Placental pericyte (primary cell): Measurements from ENCODE around the gene TCP11L2. TPM values are rescaled to one million over a fixed set of nuclear protein-coding genes. Genes with fewer than 3 reads are reported as not detected.

ENCODE experiments used
- small RNA-seq: library from RNA; depleted of rRNA; stranded (forward); fragments of <200 nt; gene quantifications from one replicate; pipeline ENCODE3, GENCODE V24; 2012; ENCODE audit warnings: low replicate concordance
- total RNA-seq: library from RNA; depleted of rRNA; stranded (reverse); fragments of >200 nt; gene quantifications from 2 replicates; pipeline ENCODE4 v1.2.3, GENCODE V29; 2012

Gene TCP11L2
- 19.6 and 55.4 TPM in 2 replicates for total RNA-seq

DNA sequence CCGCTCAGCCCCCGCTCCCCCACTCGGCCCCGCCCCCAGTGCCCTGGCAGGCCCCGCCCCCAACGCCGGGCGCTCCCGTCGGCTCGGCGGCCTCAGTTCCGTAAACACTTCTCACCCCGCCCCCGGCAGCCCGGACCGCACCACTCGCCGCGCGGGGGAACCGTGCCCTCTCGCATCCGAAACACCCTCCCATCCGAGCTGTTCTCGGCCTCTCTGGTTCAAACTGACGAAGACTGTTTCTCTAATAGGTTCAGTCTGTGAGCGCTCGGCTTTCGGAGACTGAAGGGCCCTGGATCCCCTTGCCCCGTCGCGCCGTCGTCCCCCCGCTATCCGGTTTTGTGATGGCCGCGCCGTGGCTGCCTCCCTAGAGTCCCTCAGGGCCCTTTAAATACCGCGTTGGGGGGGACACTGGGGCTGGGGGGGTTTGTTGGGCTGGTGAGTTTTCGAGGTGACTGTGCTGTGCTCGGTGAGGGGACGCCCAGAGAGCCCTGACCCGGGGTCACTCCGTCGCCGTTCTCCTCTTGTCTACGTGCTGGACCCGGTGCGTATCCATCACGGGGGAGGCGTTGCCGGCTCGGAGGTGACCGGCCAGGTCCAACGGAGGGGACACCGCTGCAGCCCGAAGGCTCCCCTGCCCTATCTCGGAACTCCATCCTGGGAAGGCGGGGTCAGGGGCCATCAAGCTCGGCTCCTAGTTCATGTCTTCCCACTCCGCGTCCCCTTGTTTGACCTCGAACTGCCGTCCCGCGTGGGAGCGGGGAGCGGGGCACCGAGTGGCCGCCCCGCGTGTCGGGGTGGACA is at the start of gene TCP11L2:
Gene TCP11L2, plus strand, starts transcription at position 333 of the 801 bp plus-strand sequence. CDS start 8,343 bp downstream, outside the sequence.

DNA sequence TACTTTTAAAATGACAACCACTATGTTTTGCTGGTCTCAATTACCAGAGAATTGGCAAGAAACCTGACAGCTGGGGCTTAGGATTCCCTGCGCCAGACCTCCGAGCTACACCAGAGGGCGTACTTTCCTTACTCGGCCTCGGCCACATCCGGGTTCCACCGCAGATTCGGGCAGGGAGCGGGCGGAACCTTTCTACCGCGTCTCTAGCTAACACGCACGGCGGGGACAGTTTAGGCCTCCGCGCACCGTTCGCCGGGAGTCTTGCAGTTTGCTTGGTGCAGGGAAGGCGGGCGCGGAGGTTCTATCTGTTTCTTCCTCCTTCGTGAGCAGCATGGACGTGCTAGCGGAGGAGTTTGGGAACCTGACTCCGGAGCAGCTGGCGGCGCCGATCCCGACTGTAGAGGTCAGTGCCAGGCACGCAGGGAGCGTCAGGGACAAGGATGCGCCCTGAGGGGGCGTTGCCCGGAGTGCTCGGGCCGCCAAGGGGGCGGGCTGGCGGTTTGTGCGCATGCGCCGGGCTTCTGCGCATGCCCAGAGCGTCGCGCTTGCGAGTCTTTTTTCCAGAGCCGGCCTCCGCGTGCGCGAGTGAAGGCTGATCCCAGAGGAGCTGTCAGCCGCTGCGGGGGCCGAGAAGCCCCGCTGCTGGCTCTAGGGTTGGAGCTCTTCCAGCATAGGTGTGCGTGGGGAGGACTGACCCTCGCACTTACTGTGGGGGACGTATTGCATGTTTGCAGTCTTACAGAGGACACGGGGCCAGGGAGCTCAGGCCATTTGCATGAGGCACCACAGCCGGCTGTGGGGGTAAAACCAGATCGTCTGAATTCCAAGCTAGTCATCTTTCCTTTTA is 55.2 kb downstream of the TCP11L2 start, which contains the start of gene POLR3B:
Gene POLR3B, plus strand, starts transcription at position 200 of the 847 bp plus-strand sequence. Its CDS starts 132 bp downstream, at position 332.

Small RNA genes within 50 kb of the gene (small RNA-seq; reads per million reads assigned to genes)
- gene RNU7-94P: not detected

Other genes with a start within 250 kb of the TCP11L2 start
- gene NUAK1, start 163.8 kb upstream of the TCP11L2 start, total RNA-seq: 43.8 and 59.6 TPM in 2 replicates
- gene CKAP4, start 54.7 kb upstream of the TCP11L2 start, total RNA-seq: 314 and 356 TPM in 2 replicates
- gene POLR3B, start 55.0 kb downstream of the TCP11L2 start, total RNA-seq: 17.5 and 18.6 TPM in 2 replicates